ENCODE measurements around the gene PRSS27.

DNA sequence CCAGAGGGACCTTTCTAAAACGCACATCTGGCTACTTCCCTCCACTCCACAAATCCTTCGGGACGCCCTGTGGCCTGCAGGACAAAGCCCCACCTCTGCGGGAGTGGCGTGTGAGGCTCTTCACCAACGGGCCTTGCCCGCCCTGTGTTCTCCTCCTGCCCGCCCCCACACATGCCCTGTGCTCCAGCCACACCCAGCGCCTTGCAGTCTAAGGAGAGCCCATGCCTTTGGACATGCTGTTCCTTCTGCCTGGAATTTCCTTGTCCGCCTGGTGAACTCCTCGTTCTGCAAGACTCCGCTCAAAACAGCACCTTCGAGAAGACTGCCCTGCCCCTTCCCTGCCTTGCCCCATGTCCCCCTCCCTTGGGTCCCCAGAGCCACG lies 49.6 kb upstream of the PRSS27 start:
- TF ChIP-seq, protein P1, sequence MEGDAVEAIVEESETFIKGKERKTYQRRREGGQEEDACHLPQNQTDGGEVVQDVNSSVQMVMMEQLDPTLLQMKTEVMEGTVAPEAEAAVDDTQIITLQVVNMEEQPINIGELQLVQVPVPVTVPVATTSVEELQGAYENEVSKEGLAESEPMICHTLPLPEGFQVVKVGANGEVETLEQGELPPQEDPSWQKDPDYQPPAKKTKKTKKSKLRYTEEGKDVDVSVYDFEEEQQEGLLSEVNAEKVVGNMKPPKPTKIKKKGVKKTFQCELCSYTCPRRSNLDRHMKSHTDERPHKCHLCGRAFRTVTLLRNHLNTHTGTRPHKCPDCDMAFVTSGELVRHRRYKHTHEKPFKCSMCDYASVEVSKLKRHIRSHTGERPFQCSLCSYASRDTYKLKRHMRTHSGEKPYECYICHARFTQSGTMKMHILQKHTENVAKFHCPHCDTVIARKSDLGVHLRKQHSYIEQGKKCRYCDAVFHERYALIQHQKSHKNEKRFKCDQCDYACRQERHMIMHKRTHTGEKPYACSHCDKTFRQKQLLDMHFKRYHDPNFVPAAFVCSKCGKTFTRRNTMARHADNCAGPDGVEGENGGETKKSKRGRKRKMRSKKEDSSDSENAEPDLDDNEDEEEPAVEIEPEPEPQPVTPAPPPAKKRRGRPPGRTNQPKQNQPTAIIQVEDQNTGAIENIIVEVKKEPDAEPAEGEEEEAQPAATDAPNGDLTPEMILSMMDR (IDR thresholded peaks at IDR 0.05; ENCODE audit: extremely low read depth in 1 of 2, insufficient read depth in 1 of 2, low read depth in 1 of 2, low read length in 2 of 2) = no peak
- TF ChIP-seq, protein P2, sequence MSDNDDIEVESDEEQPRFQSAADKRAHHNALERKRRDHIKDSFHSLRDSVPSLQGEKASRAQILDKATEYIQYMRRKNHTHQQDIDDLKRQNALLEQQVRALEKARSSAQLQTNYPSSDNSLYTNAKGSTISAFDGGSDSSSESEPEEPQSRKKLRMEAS (IDR thresholded peaks at IDR 0.05; ENCODE audit: insufficient read depth, insufficient read length) = no peak
- TF ChIP-seq POLR2A (IDR thresholded peaks at IDR 0.05; ENCODE audit: low read depth, low read length) (no peak), EZH2 (IDR thresholded peaks at IDR 0.05; ENCODE audit: borderline replicate concordance, low read depth, low read length, severe bottlenecking) (no peak), POLR2AphosphoS5 (IDR thresholded peaks at IDR 0.05; ENCODE audit: insufficient read depth, low read depth, low read length) (no peak), GATA2 (IDR thresholded peaks at IDR 0.05; ENCODE audit: insufficient read depth, insufficient read length, low read depth, low read length) (no peak), FOS (IDR thresholded peaks at IDR 0.05; ENCODE audit: borderline replicate concordance, insufficient read depth, low read length) (no peak), JUN (IDR thresholded peaks at IDR 0.05; ENCODE audit: borderline replicate concordance, insufficient read depth, insufficient read length, low read depth) (no peak), MYC (IDR thresholded peaks at IDR 0.05; ENCODE audit: low read depth, low read length) (no peak)

Measured in endothelial cell of umbilical vein (primary cell).